Measurements from ENCODE around the gene HAP1. TPM values are rescaled to one million over a fixed set of nuclear protein-coding genes. Genes with fewer than 3 reads are reported as not detected.
"Not testable (repeated sequence)": the region's sequence is repeated elsewhere in the genome, so short reads cannot be mapped to it uniquely, and the experiment has no call there.

The HAP1 gene
- total and polyA plus RNA-seq, 11 donors = 0.07 to 0.35 (median 0.10) TPM; not detected in 6

DNA sequence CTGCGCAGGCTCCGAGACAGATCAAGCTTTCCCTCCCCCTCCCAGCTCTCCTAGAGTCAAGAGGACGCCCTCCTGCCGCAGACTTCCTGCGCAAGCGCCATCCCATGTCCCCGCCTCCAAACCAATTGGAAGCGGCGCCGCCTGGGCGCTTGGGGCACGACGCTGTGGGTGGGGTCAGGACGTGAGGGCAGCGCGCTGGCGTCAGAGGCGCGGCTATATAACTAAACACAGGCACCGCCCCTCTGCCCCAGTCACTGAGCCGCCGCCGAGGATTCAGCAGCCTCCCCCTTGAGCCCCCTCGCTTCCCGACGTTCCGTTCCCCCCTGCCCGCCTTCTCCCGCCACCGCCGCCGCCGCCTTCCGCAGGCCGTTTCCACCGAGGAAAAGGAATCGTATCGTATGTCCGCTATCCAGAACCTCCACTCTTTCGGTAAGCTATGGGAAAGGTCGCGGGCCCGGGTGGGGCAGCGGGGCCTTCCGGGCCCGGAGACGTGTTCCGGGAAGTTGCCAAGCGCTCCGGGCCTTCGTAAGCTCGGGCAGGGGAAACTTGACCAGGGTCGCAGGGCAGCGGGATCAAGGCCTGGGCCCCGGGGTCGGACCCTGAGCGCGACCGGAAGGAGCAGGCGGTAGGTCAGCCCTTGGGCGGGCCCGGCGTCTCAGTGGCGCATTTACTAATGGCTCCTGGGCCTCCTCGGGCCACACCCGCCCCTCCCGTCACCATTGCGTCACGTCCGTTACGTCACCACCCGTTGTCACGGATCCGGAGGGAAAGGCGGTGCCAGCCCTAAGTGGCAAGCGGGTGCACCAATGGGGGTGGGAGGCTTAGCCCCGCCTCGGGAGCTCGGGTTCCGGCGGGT, 45.6 kb downstream of the HAP1 start, which contains the start of gene EIF1:
Gene EIF1, plus strand, starts transcription at position 245 of the 856 bp plus-strand sequence. Its CDS starts 154 bp downstream, at position 399.
- DNase-seq (peak; percentile 100), ATAC-seq (peak; percentile 89 to 91 (median 90))
- Histone ChIP-seq H3K36me3 (peaks cover 0 to 46% (median 45%) of the 10 kb centered on the region in 9 donors), H3K27ac (peak within 1 kb of the TSS; percentile 99 to 100 (median 100)), H3K9me3 (no peaks in the 10 kb centered on the region), H3K27me3 (no peaks in the 10 kb centered on the region), H3K4me1 (peaks cover 11 to 38% (median 32%) of the 10 kb centered on the region in 12 donors), H3K4me3 (peak within 1 kb of the TSS; percentile 56 to 99 (median 87))
- intact Hi-C loops (cut with DNase I) = no loop called here
- TF ChIP-seq, protein P1, sequence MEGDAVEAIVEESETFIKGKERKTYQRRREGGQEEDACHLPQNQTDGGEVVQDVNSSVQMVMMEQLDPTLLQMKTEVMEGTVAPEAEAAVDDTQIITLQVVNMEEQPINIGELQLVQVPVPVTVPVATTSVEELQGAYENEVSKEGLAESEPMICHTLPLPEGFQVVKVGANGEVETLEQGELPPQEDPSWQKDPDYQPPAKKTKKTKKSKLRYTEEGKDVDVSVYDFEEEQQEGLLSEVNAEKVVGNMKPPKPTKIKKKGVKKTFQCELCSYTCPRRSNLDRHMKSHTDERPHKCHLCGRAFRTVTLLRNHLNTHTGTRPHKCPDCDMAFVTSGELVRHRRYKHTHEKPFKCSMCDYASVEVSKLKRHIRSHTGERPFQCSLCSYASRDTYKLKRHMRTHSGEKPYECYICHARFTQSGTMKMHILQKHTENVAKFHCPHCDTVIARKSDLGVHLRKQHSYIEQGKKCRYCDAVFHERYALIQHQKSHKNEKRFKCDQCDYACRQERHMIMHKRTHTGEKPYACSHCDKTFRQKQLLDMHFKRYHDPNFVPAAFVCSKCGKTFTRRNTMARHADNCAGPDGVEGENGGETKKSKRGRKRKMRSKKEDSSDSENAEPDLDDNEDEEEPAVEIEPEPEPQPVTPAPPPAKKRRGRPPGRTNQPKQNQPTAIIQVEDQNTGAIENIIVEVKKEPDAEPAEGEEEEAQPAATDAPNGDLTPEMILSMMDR (IDR thresholded peaks at IDR 0.05) = no peak
- peak; percentile 91 to 100 for TF ChIP-seq POLR2A (IDR thresholded peaks at IDR 0.05)
- 0% methylated on average over 23 to 81 of the region's 81 CpGs for whole genome bisulfite sequencing, 4 donors

DNA sequence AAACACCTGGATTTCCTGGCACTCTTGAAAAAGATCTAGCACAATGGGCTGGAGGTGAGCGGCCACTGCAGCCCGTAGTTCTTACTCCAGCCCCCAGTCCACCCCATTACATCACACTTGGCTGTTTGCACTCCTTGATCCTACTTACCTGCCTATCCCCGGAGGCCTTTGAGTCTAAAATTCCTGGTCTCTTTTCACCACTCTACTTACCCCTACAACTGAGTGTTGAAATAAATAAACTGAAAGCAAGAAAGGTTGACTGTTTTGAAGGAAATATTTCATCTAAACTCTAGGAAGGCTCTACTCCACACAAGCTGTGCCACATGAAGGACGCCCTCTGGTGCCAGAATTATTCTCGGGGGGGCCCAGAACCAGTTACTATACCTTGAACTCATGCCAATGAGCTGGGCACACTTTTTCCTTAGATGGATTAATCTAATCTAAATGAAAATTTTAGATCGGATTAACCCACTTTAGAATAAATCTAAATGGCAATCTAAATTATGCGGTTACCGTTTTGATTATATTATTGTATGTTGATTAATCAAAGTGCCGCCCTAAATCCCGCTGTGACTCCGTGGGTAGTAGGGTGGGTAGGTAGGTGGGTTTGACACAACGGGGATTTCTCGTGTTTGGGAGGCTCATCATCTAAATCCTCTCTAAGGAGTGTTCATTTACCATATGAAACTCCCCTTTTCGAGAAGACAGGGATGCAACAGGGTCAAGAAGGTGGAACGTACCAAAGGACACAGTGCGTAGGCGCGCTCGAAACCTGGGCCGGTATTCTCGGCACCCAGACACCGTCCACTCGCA, 46.4 kb downstream of the HAP1 start:
- WGBS, 4 donors = 7 to 9% (median 8%) methylated on average over 23 of the region's 23 CpGs
- TF ChIP-seq, protein P1 (IDR thresholded peaks at IDR 0.05) = peak in 7 of 12 donors; percentile 13 to 46 (median 20)
- no peak for TF ChIP-seq POLR2A (IDR thresholded peaks at IDR 0.05)
- intact Hi-C loops (cut with DNase I) = no loop called here
- peak overlapping the region; percentile 12 to 100 (median 100) for H3K27ac ChIP-seq
- ATAC-seq (no peak), DNase-seq (peak in 4 of 5 donors; percentile 49 to 73 (median 66))
- H3K36me3 ChIP-seq = peaks cover 0 to 38% (median 36%) of the 10 kb centered on the region in 9 donors
- H3K9me3 ChIP-seq = no peaks in the 10 kb centered on the region
- H3K4me3 ChIP-seq = peak overlapping the region; percentile 56 to 99 (median 87)
- H3K4me1 ChIP-seq = peaks cover 11 to 38% (median 32%) of the 10 kb centered on the region in 12 donors
- no peaks in the 10 kb centered on the region for H3K27me3 ChIP-seq

DNA sequence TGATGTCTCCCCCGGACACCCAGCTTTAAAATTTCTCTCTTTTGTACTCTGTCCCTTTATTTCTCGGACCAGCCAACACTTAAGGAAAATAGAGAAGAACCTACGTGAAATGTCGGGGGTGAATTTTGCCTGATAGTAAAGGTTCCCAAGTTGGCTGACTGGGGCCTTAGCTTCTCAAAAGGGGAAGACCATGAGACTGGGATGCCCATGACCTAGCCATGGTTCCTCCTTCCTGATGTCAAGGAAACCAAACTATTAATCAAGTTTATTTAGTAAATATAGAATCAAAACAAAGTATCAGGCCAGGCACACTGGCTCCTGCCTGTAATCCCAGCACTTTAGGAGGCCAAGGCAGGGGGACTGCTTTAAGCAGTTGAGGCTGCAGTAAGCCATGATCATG, 48.2 kb downstream of the HAP1 start:
- intact Hi-C loops (cut with DNase I) = no loop called here
- ATAC-seq (no peak), DNase-seq (peak in 1 of 5 donors; percentile 20)
- no peak for TF ChIP-seq POLR2A (IDR thresholded peaks at IDR 0.05)
- TF ChIP-seq, protein P1 (IDR thresholded peaks at IDR 0.05) = no peak
- Histone ChIP-seq H3K27me3 (no peaks in the 10 kb centered on the region), H3K4me1 (peaks cover 11 to 27% (median 22%) of the 10 kb centered on the region in 12 donors), H3K36me3 (peaks cover 0 to 20% (median 19%) of the 10 kb centered on the region in 9 donors), H3K9me3 (no peaks in the 10 kb centered on the region), H3K4me3 (no peak overlapping the region), H3K27ac (no peak overlapping the region)
- 90 to 93% (median 92%) methylated on average over 4 of the region's 4 CpGs for WGBS, 4 donors

DNA sequence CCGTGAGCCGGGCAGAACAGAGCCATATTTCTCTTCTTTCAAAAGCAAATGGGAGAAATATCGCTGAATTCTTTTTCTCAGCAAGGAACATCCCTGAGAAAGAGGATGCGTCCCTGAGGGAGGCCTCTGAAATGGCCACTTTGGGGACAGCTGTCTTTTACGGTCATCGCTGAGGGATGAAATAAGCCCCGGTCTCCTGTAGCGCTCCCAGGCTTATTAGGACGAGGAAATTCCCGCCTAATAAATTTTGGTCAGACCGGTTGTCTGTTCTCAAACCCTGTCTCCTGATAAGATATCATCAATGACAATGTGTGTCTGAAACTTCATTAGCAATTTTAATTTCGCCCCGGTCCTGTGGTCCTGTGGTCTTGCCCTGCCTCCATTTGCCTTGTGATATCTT, 48.7 kb downstream of the HAP1 start:
- Histone ChIP-seq H3K36me3 (peaks cover 0 to 15% (median 14%) of the 10 kb centered on the region in 9 donors), H3K4me1 (peaks cover 8 to 22% (median 17%) of the 10 kb centered on the region in 12 donors)
- 91 to 94% (median 94%) methylated on average over 13 of the region's 13 CpGs for WGBS, 4 donors
- H3K27me3 ChIP-seq; H3K27ac ChIP-seq; intact Hi-C loops (cut with DNase I); H3K4me3 ChIP-seq; H3K9me3 ChIP-seq; ATAC-seq: not testable (repeated sequence)
- DNase-seq = peak in 1 of 5 donors; percentile 8

All from heart left ventricle (tissue), 16 donors.